Erythroblast (primary cell): ENCODE data around the gene SCRN1.

Experiments
- GATA1 ChIP-seq: IDR thresholded peaks from 2 replicates; pipeline ENCODE4 v1.6.1; 2011; ENCODE audit warnings: low read depth, mild to moderate bottlenecking, control low read depth, low read length, moderate library complexity
- POLR2A ChIP-seq: IDR thresholded peaks from 2 replicates; pipeline ENCODE4 v1.6.1; 2011; ENCODE audit warnings: mild to moderate bottlenecking, low read length

DNA sequence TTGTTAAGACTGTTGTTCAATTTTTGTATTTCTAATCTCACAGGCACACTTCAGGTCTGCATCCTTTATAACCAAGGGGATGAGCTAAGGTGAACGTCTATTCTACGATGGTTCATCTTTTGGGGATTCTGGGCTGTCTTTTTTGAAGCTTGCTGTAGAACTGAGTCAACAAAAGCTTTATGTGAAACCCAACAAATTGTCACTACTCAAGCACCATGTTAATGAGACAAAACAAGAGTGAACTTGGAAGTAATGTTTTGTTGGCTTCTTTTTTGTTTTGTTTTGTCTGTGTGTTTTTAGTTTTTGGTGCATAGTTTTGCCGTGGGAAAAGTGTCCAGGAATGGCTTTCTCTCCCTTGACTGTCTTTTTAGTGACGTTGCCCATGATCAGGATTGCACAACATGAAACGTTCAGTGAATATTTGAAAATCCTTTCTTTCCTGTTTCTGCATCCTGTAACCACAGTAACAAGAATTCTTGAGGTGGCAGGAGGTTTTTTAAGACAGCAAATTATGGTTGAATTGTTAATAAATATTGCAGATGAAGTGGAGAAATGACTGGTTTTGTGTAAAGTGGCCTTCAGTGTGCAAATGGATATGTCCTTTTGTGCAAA is 117.7 kb downstream of the SCRN1 start:
- TF ChIP-seq POLR2A (no peak), GATA1 (no peak)
